Fibroblast of lung (primary cell): Measurements from ENCODE around the gene PCSK7. TPM values are rescaled to one million over a fixed set of nuclear protein-coding genes. Genes with fewer than 3 reads are reported as not detected.

Experiments used
- DNase-seq, 2 donors: peaks; one replicate each; pipeline versions ENCODE4 v3.0.0 to v3.0.0-alpha.2; 2010; ENCODE audit warnings: low read depth in 2 of 2
- H2AFZ ChIP-seq: 2 replicates; pipeline ENCODE4 v1.5.1; 2012; ENCODE audit warnings: low read length, control low read depth, inconsistent platforms
- H3K27ac ChIP-seq: 2 replicates; pipeline ENCODE4 v1.5.1; 2011; ENCODE audit warnings: low read length, control low read depth; ENCODE audit not compliant: insufficient read depth
- H3K27me3 ChIP-seq: 2 replicates; pipeline ENCODE4 v1.5.1; 2011; ENCODE audit warnings: mild to moderate bottlenecking, low read length; ENCODE audit not compliant: control insufficient read depth, insufficient read depth
- H3K36me3 ChIP-seq: 2 replicates; pipeline ENCODE4 v1.5.1; 2011; ENCODE audit warnings: low read length; ENCODE audit not compliant: control insufficient read depth, insufficient read depth
- H3K4me1 ChIP-seq: 2 replicates; pipeline ENCODE4 v1.5.1; 2011; ENCODE audit warnings: low read length; ENCODE audit not compliant: control insufficient read depth, insufficient read depth; ENCODE audit errors: extremely low read depth
- H3K4me2 ChIP-seq: 2 replicates; pipeline ENCODE4 v1.5.1; 2011; ENCODE audit warnings: low read length, control low read depth; ENCODE audit not compliant: insufficient read depth; ENCODE audit errors: extremely low read depth
- H3K4me3 ChIP-seq, 4 experiments: fragments of 200-600 bp in 1 of 4; sonication (generic) in 1 of 4; replicated peaks in 1 of 4; 2 replicates each; pipeline ENCODE4 v1.5.1; 2011 to 2016; ENCODE audit warnings: low read length in 4 of 4, low read depth in 3 of 4, mild to moderate bottlenecking in 3 of 4, control low read depth in 2 of 4, inconsistent platforms in 1 of 4, mixed read lengths in 1 of 4; ENCODE audit not compliant: insufficient read depth in 1 of 4; ENCODE audit errors: control extremely low read depth in 1 of 4
- H3K79me2 ChIP-seq: 2 replicates; pipeline ENCODE4 v1.5.1; 2012; ENCODE audit warnings: mild to moderate bottlenecking, low read length, inconsistent platforms; ENCODE audit not compliant: control insufficient read depth, insufficient read depth
- H3K9ac ChIP-seq: 2 replicates; pipeline ENCODE4 v1.5.1; 2011; ENCODE audit warnings: mild to moderate bottlenecking, low read length, control low read depth; ENCODE audit not compliant: insufficient read depth
- H3K9me3 ChIP-seq: 2 replicates; pipeline ENCODE4 v1.5.1; 2012; ENCODE audit warnings: low read depth, low read length; ENCODE audit not compliant: control insufficient read depth, insufficient read depth
- H4K20me1 ChIP-seq: 2 replicates; pipeline ENCODE4 v1.5.1; 2011; ENCODE audit warnings: low read length; ENCODE audit not compliant: control insufficient read depth, insufficient read depth; ENCODE audit errors: extremely low read depth
- CTCF ChIP-seq, 2 donors: IDR thresholded peaks in 1 of 2; conservative IDR thresholded peaks in 1 of 2; 1 replicate in 1 of 2; 2 replicates in 1 of 2; pipeline ENCODE4 v1.5.1; 2011 to 2012; ENCODE audit warnings: low read length in 2 of 2, control low read depth in 1 of 2, inconsistent platforms in 1 of 2, low read depth in 1 of 2, mild to moderate bottlenecking in 1 of 2
- EZH2 ChIP-seq: IDR thresholded peaks from 2 replicates; pipeline ENCODE4 v1.5.1; 2012; ENCODE audit warnings: low read length, control low read depth, mild to moderate bottlenecking; ENCODE audit errors: missing control alignments
- polyA plus RNA-seq, 2 donors: library from polyadenylated mRNA; depleted of rRNA in 1 of 2; stranded (reverse) in 1 of 2; unstranded in 1 of 2; fragments of >200 nt; gene quantifications; 2 replicates each; pipeline ENCODE4 v1.2.1, GENCODE V29; 2011 to 2012; ENCODE audit warnings: missing spikeins in 1 of 2
- total RNA-seq: library from RNA; depleted of rRNA; stranded (reverse); fragments of >200 nt; gene quantifications from 2 replicates; pipeline ENCODE4 v1.2.1, GENCODE V29; 2014

The PCSK7 gene
- total and polyA plus RNA-seq, 2 donors (not counting 1 experiment from before 2014, with no cell fraction given) = 26.8 to 38.3 TPM

- H3K9me3 ChIP-seq = no peaks in the 10 kb centered on the region
- peak overlapping the region in 1 of 4 experiments; percentile 76 for H3K4me3 ChIP-seq
- no peaks in the 10 kb centered on the region for H3K27me3 ChIP-seq
- peaks cover 21% of the 10 kb centered on the region for H3K4me1 ChIP-seq
- H4K20me1 ChIP-seq = no peaks in the 10 kb centered on the region
- H2AFZ ChIP-seq = no peak overlapping the region
- peak overlapping the region; percentile 1 for H3K4me2 ChIP-seq
- peak overlapping the region; percentile 85 for H3K27ac ChIP-seq
- peaks cover 5% of the 10 kb centered on the region for H3K36me3 ChIP-seq
- peaks cover 36% of the 10 kb centered on the region for H3K79me2 ChIP-seq
- DNase-seq = peak; percentile 45 to 53
- TF ChIP-seq EZH2 = no peak
- peak; percentile 53 to 58 for TF ChIP-seq CTCF (conservative IDR thresholded peaks at IDR 0.05 in 1 of 2, IDR thresholded peaks at IDR 0.05 in 1 of 2; ENCODE audit: low read depth in 1 of 2, low read length in 2 of 2)
- no peak overlapping the region for H3K9ac ChIP-seq
Measured at GRCh38 chr11:117197516-117198456, 34.1 kb downstream of the PCSK7 start.

- no peak for TF ChIP-seq CTCF (conservative IDR thresholded peaks at IDR 0.05 in 1 of 2, IDR thresholded peaks at IDR 0.05 in 1 of 2; ENCODE audit: low read depth in 1 of 2, low read length in 2 of 2)
- TF ChIP-seq EZH2 = no peak
- Histone ChIP-seq H3K4me1 (peaks cover 14% of the 10 kb centered on the region), H4K20me1 (no peaks in the 10 kb centered on the region), H3K79me2 (peaks cover 29% of the 10 kb centered on the region), H2AFZ (no peak overlapping the region), H3K9me3 (no peaks in the 10 kb centered on the region), H3K27me3 (no peaks in the 10 kb centered on the region), H3K27ac (no peak overlapping the region), H3K4me2 (no peak overlapping the region), H3K36me3 (peaks cover 9% of the 10 kb centered on the region), H3K9ac (no peak overlapping the region), H3K4me3 (no peak overlapping the region)
- no peak for DNase-seq
Measured at GRCh38 chr11:117197006-117197405, 34.9 kb downstream of the PCSK7 start.

- H3K36me3 ChIP-seq = peaks cover 8% of the 10 kb centered on the region
- H2AFZ ChIP-seq = no peak overlapping the region
- no peak for TF ChIP-seq EZH2
- TF ChIP-seq CTCF (conservative IDR thresholded peaks at IDR 0.05 in 1 of 2, IDR thresholded peaks at IDR 0.05 in 1 of 2; ENCODE audit: low read depth in 1 of 2, low read length in 2 of 2) = no peak
- H3K27ac ChIP-seq = no peak overlapping the region
- H3K4me1 ChIP-seq = peaks cover 7% of the 10 kb centered on the region
- peaks cover 16% of the 10 kb centered on the region for H3K79me2 ChIP-seq
- H4K20me1 ChIP-seq = no peaks in the 10 kb centered on the region
- H3K4me3 ChIP-seq = no peak overlapping the region
- H3K4me2 ChIP-seq = no peak overlapping the region
- H3K9me3 ChIP-seq = no peaks in the 10 kb centered on the region
- H3K27me3 ChIP-seq = no peaks in the 10 kb centered on the region
- H3K9ac ChIP-seq = no peak overlapping the region
- no peak for DNase-seq
Measured at GRCh38 chr11:117195761-117196160, 36.1 kb downstream of the PCSK7 start.
